HG03139 (cell line): ENCODE results near the gene ITGA7.

Experiments used
- ATAC-seq: cut with Tn5 transposase; IDR thresholded peaks from one replicate; pipeline ENCODE4 v1.9.1; 2021; ENCODE audit not compliant: unreplicated experiment

The ITGA7 gene, protein sequence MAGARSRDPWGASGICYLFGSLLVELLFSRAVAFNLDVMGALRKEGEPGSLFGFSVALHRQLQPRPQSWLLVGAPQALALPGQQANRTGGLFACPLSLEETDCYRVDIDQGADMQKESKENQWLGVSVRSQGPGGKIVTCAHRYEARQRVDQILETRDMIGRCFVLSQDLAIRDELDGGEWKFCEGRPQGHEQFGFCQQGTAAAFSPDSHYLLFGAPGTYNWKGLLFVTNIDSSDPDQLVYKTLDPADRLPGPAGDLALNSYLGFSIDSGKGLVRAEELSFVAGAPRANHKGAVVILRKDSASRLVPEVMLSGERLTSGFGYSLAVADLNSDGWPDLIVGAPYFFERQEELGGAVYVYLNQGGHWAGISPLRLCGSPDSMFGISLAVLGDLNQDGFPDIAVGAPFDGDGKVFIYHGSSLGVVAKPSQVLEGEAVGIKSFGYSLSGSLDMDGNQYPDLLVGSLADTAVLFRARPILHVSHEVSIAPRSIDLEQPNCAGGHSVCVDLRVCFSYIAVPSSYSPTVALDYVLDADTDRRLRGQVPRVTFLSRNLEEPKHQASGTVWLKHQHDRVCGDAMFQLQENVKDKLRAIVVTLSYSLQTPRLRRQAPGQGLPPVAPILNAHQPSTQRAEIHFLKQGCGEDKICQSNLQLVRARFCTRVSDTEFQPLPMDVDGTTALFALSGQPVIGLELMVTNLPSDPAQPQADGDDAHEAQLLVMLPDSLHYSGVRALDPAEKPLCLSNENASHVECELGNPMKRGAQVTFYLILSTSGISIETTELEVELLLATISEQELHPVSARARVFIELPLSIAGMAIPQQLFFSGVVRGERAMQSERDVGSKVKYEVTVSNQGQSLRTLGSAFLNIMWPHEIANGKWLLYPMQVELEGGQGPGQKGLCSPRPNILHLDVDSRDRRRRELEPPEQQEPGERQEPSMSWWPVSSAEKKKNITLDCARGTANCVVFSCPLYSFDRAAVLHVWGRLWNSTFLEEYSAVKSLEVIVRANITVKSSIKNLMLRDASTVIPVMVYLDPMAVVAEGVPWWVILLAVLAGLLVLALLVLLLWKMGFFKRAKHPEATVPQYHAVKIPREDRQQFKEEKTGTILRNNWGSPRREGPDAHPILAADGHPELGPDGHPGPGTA

DNA sequence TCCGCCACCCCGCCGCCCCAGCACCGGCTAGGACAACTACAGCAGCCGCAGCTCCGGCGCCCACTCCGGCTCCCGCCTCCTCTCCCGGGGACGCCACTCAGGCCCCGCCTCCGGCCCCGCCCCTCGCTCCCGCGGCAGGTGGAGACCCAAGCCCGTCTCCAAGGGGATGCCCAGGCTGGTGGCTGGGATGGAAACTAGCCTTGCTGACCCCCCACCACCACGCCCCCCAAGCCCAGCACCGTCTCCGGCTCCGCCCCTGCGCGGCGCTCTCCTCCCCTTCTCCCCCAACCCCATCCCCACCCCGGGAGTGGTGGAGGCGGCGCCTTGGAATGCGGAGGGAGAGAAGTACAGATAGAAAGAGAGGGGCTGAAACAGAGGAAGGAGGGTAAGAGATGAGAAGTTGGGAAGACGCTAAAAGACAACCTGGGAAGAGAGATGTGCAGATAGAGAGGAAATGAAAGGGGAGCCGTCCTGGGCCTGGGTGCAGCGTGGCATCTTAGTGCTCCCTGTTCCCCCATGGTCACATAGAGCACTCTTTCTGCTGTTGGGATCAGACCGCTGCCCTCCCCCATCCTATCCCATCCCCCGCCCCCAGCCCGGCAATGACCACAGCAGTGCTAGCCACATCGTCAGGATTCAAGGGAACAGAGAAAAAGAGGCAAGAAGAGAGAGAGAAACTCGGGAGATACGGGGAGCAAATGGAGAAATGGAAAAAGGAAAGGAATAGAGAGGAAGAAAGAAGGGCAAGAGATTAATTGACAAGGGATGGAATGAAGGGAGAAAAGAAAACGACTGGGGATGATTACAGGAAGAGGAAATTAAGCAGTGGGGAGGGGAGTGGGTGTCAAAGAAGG, at the start of gene ITGA7:
ITGA7 (minus strand) TSS at position 64 of the 854 bp plus-strand sequence. CDS start 222 bp downstream, outside the sequence.
- no peak for ATAC-seq

DNA sequence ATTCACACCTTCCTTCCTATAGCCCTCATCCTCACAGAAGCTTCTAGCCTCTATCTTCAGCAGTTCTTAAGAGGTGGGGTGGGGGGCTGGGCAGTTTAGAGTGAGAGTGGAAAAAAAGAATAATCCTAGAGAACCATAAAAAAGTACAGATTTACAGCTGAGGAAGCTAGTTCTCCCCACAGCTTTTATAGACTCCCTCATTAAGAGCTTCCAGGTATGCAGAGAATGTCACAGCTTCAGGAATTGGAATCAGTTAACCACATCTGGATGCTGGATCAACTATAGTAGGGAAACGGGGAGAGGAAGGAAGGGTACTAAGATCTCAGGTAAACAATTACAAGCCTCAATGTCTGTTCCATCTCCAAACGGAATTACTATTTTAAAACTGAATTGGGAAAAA, 47.5 kb upstream of the ITGA7 start:
- no peak for ATAC-seq

DNA sequence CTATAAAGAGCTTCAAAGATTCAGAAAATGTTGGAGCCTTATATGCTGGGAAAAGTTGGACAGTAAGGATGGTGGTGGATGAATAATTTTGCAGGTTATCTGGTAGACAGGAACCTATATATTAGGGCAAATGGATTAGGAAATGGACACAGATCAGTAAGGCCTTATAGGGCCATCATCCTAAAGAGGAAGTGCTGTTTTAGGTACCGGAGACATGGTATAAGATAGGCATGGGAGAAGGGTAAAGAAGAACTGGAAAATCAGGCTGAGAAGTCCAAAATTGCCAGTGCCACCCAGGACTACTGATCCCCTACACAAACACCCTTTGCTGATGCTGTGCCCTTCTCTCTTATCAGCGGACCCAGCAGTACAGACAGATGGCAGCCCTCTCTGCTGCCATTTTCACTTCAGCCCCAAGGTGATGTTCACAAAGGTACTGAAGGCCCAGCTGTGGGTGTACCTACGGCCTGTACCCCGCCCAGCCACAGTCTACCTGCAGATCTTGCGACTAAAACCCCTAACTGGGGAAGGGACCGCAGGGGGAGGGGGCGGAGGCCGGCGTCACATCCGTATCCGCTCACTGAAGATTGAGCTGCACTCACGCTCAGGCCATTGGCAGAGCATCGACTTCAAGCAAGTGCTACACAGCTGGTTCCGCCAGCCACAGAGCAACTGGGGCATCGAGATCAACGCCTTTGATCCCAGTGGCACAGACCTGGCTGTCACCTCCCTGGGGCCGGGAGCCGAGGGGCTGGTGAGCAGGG, 40.7 kb upstream of the ITGA7 start:
- no peak for ATAC-seq

DNA sequence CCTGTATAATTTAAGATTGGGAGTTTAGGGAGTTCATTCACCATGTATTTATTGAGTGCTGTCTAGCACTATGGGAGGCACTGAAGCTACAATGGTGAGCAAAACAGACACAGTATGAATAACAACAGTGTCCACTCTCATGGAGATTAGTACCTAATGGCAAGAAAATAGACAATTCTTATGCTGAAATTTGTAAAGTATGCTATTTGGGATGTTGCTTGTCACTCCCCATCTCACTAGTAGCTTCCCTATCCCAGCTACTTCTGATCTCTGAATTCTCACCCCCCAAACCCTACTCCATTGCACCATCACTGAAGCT, 39.2 kb upstream of the ITGA7 start:
- no peak for ATAC-seq

DNA sequence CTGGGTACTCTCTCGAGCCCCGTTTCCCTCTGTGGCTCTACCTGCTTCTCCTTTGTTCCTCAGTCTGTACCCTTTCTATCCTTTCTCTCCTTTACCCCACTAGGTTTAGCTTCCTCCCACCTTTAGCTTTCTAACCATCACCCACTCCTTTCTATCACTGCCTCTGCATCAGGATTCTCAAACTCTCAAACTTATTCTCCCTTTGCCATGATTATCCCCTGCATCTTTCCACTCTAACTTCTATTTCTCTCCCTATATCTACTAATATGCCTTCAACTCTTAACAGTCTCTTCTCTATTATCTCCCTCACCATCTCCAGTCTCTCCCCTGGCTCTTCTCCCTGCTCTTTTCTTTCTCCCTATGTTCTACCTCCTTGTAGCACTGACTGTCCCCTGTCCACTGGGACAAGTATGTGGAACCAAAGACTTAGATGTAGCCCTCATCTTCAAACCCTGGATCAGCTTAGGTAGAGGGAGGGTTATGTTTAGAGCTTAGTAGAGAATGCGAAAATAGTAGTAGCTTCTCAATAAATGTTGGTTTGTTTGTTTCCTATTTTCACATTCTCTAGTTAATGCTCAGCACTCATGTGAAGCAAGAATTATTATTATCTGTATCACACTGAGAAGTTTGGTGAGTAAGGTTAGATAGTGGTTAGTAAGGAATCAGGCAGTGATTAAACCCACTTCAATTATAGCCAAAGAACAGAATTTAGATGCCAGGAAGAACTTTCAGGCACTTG, 38.6 kb upstream of the ITGA7 start:
- ATAC-seq, result no peak

DNA sequence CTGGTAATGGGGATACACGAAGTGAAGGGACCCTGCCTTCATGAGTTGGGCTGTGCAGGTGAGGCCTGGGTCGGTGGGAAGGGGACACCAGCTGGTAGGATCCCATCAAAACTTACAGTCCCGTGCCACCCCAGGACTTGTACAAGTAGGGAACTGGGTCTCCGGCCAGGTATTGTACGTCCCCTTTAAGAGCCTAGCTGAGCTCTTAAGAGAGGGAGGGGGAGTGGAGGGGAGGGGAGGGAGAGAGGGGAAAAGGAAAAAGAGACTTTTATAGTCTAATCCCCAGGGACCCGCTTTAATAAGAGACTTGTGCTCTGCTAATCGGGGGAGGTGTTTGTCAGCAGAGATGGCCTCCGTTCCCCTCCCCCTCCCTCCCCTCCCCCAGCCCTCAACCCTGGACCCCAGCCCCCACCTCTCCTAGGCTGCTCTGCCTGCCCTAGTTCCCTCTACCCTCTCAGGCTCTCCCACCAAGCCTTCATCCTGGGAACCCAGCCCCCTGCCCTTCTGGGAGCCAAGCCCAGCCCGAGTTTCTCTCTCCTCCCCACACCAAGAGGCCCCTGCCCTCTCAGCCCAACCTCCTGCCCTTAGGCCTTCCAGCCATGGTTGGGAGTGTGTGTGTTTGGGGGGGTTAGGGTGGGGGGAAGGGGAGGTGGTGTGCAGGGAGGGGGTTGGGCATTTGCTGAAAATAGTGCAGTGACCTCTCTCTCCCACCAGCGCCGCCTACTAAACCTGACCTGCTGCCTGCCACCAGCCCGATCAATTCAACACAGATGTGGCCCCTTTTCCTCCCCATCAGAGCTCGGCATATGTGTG, 37.9 kb upstream of the ITGA7 start:
- ATAC-seq, result no peak

DNA sequence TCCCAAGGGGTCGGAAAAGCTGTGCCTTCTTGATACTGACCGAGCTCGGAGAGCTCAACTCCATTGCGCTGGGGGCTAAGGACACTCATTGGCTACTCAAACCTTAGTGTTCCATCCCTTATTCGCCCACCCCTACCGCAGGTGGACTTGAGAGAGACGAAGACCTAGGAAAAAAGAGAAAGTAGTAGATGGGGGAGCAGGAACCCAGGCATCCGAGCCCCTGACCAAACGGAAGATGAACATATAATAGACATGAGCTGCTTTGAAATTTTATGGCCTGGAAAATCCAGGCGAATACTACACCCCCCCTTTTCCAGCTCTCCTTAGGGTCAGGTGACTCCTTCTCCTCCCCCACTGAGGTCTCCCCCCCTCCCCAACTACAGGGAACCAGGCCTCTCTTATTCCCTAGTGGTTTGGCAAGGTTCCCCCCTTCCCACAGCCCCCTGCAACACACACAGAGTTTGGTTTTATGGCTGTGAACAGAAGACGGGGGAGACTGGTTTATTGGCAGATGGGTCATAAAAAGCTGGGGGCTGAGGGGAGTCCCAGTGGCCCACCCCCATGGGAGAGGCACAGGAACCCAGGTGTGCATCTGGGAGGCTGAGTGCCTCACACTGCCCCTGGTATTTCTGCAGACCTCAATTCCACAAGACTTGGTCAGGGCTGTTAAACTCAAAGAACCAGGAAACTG, 36.8 kb upstream of the ITGA7 start:
- no peak for ATAC-seq

DNA sequence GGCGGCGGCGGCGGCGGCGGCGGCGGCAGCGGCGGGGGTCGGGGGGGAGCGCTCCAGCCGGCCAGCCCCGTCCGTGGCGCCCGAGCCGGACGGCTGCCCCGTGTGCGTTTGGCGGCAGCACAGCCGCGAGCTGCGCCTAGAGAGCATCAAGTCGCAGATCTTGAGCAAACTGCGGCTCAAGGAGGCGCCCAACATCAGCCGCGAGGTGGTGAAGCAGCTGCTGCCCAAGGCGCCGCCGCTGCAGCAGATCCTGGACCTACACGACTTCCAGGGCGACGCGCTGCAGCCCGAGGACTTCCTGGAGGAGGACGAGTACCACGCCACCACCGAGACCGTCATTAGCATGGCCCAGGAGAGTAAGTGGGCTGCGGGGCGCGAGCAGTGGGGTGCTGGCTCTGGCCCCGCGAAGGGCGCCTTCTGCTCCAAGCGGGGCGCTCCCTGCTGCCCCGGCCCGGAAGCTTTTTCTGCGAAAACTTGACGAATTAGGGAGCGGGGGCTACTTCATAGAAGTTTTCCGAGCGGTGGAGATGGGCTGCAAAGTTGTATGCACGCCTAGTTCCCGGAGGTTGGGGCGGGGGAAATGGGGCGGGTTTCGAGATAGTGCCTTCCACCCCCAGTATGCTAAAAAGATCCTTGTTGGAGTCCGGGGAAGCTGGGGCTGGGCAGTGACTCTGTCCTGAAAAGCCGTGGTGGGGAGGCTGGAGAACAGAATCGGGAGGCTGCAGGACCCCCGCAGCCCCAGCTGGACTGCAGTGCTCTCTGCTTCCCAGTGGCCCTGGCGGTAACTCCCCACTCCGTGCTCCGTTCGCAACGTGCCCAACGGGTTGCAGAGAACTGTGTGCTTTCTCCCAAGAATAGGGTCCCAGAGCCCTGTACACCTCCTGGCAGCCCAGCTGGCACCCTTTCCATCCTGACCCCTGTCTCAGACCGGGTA, 36.0 kb upstream of the ITGA7 start:
- ATAC-seq, result peak; percentile 38

DNA sequence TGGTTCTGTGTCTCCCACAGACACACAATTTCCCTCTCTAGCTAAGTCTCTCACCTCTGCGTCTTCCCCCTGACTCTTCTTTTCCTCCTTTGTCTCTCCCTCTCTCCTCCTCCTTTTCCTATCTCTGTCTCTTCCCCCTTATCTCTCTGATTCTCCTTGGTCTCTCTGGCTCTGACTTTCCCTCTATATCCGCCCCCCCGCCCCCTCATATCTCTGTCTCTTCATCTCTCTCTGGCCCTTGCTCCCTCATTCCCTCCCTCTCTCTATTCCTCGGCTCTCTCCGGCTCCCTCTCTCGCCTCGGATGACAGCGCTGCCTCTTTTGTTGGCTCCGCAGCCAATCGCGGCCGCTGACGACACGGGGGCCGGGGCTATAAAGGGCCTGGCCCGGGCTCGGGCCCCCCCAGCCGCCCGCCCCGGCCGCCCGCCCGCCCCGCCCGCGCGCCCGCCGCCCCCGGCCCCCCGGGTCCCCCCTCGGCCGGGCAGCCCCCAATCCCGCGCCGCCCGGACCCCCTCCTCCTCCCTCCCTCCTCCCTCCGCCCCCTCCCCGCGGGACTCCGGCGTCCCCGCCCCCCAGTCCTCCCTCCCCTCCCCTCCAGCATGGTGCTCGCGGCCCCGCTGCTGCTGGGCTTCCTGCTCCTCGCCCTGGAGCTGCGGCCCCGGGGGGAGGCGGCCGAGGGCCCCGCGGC, 35.2 kb upstream of the ITGA7 start, which contains the start of gene GDF11:
GDF11 (plus strand) TSS at position 404 of the 687 bp plus-strand sequence; CDS start at position 599, 195 bp downstream.
- ATAC-seq, result peak; percentile 29

DNA sequence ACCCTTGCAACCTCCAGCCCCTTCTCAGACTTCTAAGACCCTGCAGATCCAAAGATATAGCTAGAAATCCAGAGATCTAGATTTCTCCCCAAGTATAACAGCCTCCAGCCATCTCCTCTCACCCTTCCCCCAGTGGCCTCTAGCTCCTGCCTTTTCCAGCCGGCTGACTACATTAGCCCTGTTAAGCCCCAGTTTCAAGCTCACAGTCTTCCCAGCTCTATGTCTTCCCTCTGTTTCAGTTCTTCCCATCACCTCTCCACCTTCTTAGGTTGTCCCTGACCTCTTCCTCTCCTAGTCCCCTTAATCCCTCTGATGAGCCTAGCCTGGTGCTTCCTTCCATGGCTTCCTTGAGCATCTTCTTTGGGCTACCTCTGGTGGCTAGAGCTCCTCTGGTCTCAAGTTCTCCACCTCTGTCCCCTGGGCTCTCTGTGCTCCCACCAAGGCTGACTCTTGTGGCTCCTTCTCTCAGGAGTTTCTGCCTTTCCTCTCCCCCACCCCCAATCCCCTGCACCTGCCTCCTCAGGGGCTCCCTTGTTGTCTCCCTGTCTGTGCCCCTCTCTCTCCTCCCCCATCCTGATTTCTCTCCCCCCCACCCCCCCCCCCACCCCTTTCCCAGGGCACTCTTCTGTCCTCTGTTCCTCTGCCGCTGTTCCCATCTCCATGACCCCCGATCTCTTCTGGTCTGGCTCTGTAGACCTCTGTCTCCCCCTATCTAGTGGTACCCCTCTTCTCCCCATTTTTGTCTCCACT, 34.4 kb upstream of the ITGA7 start:
- ATAC-seq, result no peak

DNA sequence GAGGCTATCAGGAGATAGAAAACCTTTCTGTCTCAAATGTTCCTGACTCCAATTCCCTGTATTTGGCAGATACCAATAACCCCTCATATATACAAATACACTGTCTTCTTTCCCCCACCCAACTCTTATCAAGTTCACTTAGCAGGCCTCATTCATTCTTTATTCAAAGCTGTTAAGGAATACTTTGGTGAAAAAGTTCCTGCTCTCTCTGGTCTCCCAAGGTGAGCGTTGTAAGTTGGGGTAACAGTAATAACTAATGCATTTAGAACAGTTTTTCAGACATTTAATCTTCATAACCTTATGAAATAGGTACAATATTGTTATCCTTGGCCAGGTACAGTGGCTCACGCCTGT, 31.3 kb upstream of the ITGA7 start:
- ATAC-seq, result no peak

DNA sequence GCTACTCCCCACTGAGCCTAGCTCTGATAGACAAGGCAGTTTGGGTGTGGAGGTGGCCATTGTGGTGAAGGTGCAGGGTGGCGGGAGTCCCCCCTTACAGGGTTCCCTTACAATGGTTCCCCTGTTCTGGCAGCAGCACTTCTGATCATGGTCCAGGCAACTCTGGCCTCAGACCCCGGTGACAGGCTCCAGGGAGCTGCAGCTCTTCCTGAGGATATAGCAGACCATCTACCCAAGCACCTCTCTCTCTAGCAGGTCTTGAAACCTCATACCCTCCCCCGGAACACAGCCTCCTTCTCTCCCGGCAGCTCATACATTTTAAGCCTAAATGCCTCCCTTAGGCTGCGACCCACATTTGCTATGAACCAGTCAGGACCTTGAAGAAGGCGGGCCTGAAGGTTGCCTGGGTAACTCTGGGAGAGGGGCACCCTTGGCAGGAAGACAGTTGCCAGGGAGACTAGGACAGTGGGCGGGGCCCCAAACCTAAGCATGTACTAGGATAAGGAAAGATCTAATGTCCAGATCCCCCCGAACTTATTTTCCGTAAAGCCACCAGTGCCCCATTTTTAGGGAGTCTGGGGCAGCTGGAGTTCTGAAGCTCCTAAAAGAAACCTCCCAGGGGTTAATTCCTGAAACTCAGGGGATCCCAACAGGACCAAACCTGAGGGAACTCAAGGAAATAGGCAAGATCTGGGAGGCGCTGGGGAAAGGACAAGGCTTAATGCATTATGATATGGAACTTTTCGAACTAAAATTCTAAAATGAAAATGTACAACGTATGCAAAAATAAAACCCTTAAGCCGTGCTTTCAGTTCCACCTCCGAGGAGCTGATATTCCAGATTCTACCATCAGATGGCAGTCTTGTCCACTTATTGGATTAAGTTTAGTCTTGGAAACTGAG, 30.7 kb upstream of the ITGA7 start:
- ATAC-seq, result peak; percentile 75

DNA sequence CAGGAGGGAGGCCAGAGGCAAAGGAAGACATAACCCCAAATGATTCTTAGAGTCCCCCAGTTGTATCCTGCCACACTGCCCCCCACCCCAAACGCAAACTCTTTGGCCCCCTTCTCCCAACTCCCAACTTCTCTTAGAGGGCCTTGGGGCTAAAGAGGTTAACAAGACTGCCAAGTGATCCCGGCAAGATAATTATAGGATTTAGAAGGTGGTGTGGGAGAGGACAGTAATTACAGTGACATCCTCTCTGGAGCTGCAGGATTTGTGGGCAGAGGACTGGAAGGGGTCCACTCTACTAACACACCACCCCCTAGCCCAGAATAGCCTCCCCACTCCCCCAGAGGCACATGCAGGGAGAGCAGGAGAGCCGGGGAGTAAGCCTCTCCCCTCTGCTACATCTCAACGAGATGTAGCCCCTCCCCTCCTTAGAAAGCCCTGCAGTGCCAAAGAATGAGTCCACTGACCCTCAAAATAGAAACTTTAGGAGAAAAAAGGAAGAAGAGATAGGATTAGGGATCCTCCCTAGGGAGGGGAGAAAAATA, 29.9 kb upstream of the ITGA7 start:
- no peak for ATAC-seq
